RCC 7860 (cell line): ENCODE data around the gene TRIM41.
"Not testable (repeated sequence)": the region's sequence is repeated elsewhere in the genome, so short reads cannot be mapped to it uniquely, and the experiment has no call there.

ENCODE experiments used
- DNase-seq: peaks from one replicate; pipeline ENCODE4 v3.0.0-alpha.2; 2015; ENCODE audit warnings: low spot score
- FAIRE-seq: peaks from 2 replicates; lab custom pipeline; 2012; peaks lifted over from hg19 to GRCh38; lab: Jason Lieb, UNC

Gene TRIM41

GRCh38 chr5:181209006-181209405 lies 14.1 kb upstream of the TRIM41 start:
- not testable (repeated sequence) for FAIRE-seq

GRCh38 chr5:181210148-181210547 lies 12.9 kb upstream of the TRIM41 start:
- FAIRE-seq, DNase-seq: not testable (repeated sequence)

More at GRCh38 chr5:181209006-181209405, 14.1 kb upstream of the TRIM41 start:
- not testable (repeated sequence) for DNase-seq

DNA sequence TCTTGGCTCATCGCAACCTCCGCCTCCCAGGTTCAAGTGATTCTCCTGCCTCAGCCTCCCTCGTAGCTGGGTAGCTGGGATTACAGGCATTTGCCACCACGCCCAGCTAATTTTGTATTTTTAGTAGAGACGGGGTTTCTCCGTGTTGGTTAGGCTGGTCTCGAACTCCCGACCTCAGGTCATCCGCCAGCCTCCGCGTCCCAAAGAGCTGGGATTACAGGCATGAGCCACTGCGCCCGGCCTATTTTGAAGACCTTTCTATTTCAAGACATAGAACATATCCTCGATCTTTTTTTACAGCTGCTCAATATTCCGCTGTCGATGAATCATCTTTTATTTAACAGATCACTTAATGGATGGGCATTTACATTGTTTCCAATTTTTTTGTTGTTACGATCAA lies 12.4 kb upstream of the TRIM41 start:
- DNase-seq, FAIRE-seq: not testable (repeated sequence)

GRCh38 chr5:181211208-181211607 lies 11.9 kb upstream of the TRIM41 start:
- no peak for DNase-seq
- FAIRE-seq, result no peak

DNA sequence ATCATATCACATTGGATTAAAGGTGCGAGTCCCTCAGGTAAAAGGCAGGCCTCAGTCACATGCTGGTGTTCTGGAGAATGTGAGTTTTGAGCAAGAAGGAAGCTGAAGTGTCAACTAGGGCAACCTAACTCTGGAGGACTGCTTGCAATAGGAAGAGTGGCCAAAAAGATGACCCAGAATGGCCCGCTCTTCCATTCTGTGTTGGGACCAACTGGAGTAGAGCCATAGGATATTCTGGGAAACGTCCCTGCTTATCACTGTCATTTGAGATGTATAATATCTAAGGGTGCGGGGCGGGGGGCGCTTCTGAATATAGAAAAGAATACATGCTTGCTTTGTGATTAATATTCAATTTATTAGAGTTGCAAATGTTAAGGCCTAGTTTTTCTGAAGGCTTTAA lies 11.0 kb upstream of the TRIM41 start:
- DNase-seq (no peak), FAIRE-seq (no peak)

DNA sequence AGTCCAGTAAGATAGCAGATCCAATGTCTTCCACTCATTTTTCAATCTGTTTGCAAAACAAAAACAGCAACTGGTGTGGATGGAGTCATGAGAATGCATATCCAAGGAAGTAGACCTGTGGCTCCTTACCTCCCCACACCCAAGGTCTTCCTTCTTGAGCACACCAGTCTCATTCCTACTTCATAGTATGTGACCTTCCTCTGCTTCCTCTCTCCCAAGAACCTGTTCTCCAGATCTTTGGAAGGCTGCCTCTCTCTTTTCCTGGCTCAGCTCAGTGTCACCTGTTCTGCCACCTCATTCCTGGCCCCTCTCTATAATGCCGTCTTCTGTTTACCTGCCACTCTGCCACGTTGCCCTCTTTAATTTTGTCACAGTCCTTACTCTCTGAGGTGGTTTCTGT lies 10.1 kb upstream of the TRIM41 start:
- no peak for FAIRE-seq
- DNase-seq, result no peak

GRCh38 chr5:181214249-181214648 lies 8.8 kb upstream of the TRIM41 start:
- DNase-seq, FAIRE-seq: not testable (repeated sequence)

- no peak for FAIRE-seq
- no peak for DNase-seq
Measured at GRCh38 chr5:181215997-181216989, 6.8 kb upstream of the TRIM41 start.

DNA sequence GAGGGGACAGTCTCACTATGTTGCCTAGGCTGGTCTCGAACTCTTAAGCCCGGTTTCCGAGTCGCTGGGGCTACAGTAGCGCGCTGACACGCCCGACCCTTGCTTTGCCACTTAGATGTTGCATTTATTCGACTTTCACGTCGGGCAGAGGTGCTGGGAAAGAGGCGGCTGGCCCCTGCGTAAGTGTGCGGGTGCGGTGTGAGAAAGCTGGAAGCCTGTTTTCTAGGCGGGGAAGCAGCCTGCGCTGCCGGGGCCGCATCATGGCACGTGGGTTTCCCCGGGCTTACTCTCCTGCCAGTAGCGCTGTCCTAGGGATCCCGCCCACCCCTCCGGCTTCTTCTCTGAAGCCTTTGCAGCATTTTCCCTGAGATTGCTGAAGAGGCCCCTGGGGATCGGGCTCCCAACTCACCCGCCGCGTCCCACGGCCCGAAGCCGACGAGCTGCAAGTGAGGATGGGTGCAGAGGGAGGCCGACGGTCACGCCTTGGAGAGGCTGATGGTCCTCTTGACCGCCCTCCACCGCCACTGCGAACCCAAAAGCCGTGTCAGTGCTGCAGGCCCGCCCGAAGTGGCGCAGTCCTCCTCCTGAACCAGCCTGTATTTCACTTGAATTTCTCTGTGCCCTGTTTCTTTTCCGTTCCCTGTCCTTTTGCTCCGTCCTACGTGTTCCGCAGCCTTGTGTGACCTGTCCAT lies 5.8 kb upstream of the TRIM41 start:
- no peak for FAIRE-seq

DNA sequence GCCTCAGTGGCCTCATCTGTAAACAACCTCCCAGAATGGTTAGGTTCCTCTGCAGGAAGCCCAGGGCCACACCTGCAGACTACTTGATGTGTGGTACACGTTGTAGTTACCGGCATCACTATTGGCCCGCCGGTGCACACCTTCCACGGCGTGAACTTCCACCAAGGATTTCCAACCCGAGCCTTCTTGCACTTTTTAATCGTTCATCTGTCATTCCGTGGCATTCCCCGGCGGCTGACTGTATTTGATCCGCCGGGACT lies 5.3 kb upstream of the TRIM41 start:
- DNase-seq, result no peak
- FAIRE-seq, result no peak

More for the DNA sequence above, 5.8 kb upstream of the TRIM41 start:
- peak; percentile 43 for DNase-seq

DNA sequence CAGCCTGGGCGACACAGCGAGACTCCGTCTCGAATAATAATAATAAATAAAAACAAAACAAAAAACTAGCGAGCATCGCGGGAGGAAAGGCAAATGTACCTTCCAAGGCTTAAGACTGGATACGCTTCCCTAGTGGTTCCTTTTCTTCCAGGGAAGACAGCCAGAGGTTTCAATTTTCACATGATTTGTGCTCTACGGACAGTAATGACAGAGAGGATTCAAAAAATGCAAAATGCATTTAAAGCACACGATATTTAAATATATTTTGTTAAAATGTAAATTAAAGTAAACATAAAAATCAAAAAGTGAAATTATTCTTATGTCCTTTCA lies 4.3 kb upstream of the TRIM41 start:
- DNase-seq (no peak), FAIRE-seq (no peak)

- no peak for DNase-seq
- no peak for FAIRE-seq
Measured at GRCh38 chr5:181219262-181220177, 3.6 kb upstream of the TRIM41 start.

GRCh38 chr5:181220178-181220515 lies 2.9 kb upstream of the TRIM41 start:
- FAIRE-seq (no peak), DNase-seq (no peak)

DNA sequence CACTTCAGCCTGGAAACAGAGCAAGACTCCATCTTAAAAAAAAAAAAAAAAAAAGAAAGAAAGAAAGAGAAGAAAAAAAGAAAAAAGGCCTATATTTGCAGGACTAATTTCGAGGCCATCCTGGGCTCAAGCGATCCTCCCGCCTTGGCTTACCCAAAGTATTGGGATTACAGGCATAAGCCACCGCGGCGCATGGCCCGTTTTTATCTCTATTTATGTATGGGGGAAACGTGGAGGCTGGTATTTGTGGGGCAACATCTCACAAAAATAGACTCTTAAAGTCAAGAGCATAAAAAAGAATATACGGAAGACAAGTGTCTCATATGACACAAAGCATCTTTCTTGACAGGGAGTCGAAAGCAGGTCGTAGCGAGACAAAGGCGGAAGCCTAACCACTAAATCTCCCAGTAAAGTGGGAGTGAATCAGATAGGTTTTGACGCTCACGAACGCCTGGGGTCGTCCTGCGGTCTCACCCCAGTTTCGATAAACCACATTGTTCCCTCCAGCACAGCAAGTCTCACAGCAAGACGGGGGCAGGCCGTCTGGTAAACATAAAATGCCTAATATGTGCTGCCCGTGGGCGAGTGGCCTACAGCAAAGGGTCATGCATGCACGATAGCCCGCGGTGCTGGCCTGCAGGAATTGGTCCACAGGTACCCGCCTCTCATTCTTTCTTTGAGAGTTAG lies 1.8 kb upstream of the TRIM41 start:
- FAIRE-seq (no peak), DNase-seq (no peak)

- DNase-seq (peak; percentile 99), FAIRE-seq (peak; percentile 72)
Measured at GRCh38 chr5:181221792-181222629, 1.1 kb upstream of the TRIM41 start.

DNA sequence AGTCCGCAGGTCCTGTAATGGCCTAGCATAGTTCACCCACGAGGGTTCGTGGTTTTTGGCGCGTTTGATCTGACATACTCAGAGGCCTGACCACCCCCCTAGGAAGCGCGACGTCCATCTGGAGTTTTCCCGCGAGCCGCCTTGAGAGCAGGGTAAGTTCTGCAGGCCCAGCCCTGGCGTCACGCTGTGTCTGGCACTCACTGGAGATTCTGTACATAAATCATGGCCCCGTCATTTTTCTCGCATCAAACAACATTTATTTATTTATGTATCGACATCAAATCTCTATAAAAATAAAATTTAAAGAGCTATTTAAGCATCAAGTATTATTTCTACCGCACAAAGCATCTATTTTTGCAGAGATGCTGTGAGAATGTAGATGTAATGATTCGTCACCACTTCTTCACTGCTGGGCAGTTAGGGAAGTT lies 437 bp upstream of the TRIM41 start:
- FAIRE-seq (no peak), DNase-seq (no peak)

DNA sequence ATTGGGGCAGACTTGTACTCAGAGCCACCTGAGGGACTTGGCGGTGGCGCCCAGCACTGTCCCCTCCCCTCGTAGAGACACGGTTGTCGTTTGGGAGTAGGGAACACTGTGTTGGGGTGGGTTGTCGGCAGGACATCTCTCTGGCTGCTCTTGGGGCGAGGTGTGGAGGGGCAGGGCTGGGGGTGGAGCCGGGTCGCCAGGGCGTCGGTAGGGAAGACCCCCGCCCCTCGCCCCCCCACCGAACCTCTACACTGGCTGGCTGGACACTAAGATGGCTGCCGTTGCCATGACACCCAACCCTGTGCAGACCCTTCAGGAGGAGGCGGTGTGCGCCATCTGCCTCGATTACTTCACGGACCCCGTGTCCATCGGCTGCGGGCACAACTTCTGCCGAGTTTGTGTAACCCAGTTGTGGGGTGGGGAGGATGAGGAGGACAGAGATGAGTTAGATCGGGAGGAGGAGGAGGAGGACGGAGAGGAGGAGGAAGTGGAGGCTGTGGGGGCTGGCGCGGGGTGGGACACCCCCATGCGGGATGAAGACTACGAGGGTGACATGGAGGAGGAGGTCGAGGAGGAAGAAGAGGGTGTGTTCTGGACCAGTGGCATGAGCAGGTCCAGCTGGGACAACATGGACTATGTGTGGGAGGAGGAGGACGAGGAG lies 778 bp downstream of the TRIM41 start:
- DNase-seq, result no peak
- FAIRE-seq, result no peak

GRCh38 chr5:181224390-181225229 lies 1.5 kb downstream of the TRIM41 start:
- DNase-seq, result no peak
- no peak for FAIRE-seq
